ENCODE data around the gene PTGES.
A peak's percentile ranks its signal among the peaks of the same experiment; 100 is the strongest.
"Not testable (repeated sequence)": the region's sequence is repeated elsewhere in the genome, so short reads cannot be mapped to it uniquely, and the experiment has no call there.

The PTGES gene

DNA sequence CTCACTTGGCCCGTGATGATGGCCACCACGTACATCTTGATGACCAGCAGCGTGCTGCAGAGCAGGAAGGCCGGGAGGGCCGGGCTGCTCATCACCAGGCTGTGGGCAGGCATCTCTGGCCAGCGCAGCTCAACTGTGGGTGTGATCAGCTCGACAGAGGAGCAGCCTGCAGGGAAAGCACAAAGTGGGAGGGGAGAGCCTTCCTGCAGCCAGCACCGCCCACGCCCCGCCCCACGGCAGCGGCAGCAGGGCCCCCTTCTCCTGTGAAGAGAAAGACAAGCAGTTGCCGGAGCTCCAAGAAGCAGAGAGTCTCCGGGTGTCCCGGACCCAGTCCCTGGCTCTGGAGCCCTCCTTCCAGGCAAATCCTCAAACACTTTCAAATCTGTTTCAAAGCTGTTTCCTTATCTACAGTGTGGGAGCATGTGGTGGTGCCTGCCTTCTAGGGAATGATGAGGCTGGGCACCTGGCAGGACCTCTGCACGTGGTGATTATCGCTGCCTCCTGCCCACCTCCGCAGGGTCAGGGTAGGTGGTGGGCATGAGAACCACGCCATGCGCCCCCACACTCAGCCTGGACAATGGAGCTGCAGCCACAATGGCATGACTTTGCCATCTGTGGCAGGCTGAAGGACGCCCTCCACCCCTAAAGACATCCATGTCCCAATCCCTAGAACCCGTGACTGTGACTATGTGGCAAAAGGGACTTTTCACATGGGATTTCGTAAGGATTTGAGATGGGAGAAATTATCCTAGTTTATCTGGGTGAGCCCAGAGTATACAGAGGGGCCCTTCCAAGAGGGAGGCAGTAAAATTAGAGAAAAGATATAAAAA is at the start of gene PTGES:
Gene PTGES (minus strand): TSS at position 143 of the 830 bp plus-strand sequence. CDS start 30 bp downstream, at position 113.
- DNase-seq = peak in 25 of 56 donors; percentile 4 to 50 (median 22)

- DNase-seq = no peak
Measured at GRCh38 chr9:129801504-129801903, 48.7 kb upstream of the PTGES start.

DNA sequence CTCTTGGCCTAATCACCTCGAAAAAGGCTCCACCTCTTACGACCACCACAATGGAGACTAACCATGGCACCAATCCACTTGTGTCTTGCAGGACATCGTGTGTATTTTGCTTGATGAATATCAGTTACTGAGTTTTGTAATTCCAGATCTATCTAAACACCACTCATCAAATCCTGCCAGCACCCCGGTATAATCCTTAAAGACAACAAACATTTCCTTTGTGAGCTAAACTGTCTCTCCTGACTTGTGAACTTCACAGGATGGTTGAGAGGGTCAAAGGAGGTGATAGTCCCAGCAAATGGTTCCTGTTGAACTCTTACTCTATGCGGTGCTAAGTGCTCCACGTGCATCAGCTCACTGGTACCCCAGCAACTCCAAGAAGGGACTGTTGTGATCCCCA is 46.1 kb upstream of the PTGES start:
- DNase-seq = no peak

GRCh38 chr9:129796029-129796428 is 43.2 kb upstream of the PTGES start:
- not testable (repeated sequence) for DNase-seq

DNA sequence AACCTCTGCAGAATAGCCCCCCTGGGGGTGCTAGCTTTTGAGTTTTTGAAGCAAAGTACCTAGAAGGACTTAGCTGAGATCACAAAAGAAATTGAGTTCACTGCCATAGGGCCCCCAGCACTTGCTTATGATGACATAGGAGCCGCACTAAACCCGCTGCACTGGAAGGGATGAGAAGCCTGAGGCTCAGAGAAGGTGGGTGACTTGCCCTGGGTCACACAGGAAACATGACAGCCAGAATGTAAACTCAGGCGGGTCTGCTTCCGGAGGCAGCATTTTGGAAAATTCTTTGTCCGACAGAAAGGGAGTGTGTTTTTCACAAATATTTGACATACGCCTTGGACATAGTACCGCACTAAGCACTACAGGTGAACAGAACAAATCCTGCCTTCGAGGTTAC is 41.7 kb upstream of the PTGES start:
- DNase-seq = no peak

- no peak for DNase-seq
Measured at GRCh38 chr9:129786481-129786880, 33.6 kb upstream of the PTGES start.

DNA sequence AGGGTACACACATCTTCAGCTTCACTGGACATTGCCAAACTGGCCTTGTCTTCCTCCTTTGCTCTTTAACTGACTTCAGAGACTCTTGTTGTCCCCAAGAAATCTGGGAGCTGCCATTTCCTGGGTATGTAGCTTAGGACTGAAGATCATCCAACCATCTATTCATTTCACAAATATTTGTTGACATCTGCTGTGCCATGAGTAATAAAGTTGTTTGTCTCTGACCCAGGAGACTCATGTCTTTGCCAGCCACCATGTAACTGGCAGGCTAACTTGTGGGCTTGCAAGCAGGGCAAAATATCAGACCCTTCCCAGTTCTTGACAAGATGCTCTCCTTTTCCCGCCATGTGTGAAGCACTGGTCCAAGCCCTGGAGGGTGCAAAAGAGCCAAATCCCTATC is 33.0 kb upstream of the PTGES start:
- no peak for DNase-seq

GRCh38 chr9:129784970-129785369 is 32.1 kb upstream of the PTGES start:
- DNase-seq = not testable (repeated sequence)

GRCh38 chr9:129783516-129784361 is 30.9 kb upstream of the PTGES start:
- peak in 46 of 56 donors; percentile 5 to 77 (median 35) for DNase-seq

DNA sequence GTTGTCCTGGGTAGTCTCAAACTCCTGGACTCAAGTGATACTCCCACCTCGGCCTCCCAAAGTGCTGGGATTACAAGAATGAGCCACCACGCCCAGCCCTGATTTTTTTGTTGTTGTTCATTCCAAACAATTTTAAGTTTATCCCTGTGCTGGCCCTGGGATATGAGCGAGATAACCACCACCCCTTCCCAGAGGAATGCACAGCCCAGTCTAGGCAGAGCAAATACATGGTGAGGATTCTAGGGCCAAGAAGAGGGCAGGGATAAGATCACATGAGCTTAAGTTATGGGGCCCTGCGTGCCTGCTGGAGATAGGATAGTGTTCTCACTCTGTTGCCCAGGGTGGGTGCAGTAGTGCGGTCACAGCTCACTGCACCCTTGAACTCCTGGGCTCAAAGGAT is 29.1 kb upstream of the PTGES start:
- DNase-seq = no peak

- DNase-seq = no peak
Measured at GRCh38 chr9:129781131-129781530, 28.3 kb upstream of the PTGES start.

DNA sequence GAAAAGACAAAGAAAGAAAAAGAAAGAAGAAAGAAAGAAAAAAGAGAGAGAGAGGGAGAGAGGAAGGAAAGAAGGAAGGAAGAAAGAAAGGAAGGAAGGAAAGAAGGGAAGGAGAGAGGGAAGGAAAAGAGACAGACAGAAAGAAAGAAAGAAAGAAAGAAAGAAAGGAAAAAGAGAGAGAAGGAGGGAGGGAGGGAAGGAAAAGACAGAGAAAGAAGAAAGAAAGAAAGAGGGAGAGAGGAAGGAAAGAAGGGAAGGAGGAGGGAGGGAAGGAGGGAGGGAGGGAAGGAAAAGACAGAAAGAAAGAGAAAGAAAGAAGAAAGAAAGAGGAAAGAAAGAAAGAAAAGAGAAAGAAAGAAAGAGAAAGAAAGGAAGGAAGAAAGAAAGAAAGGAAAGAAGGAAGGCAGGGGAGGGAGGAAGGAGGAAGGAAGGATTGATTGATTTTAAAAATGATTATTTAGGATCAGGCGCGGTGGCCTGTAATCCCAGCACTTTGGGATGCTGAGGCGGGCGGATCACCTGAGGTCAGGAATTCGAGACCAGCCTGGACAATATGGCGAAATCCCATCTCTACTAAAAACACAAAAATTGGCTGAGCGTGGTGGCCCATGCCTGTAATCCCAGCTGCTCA is 26.8 kb upstream of the PTGES start:
- DNase-seq = no peak

DNA sequence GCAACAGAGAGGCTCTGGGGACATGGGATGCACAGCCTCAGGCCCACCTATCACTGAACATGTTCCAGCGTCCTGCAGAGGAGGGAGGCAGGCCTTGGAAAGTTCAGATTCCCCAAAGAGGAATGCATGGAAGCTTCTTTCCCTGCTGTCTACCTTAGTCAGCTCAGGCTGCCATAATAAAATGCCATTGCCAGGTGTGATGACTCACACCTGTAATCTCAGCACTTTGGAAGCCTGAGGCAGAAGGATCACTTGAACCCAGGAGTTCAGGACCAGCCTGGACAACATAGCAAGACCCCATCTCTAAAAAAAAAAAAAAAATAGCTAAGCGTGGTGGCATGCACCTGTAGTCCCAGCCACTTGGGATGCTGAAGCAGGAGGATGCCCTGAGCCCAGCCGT is 25.6 kb upstream of the PTGES start:
- DNase-seq = no peak

DNA sequence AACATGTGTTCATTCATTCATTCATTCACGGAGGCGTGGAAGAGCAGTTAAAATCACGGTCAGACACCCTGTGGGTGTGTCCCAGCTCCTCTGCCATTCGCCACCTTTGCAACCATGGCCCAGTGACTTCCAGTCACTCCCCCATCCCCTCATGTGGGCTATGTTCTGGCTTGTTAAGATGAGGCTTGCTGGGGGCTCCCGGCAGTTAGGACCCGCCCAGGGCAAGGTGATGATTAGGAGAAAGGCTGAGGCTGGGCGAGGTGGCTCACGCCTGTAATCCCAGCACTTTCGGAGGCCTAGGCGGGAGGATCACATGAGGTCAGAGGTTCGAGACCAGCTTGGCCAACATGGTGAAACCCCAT is 24.9 kb upstream of the PTGES start:
- no peak for DNase-seq

- peak in 30 of 56 donors; percentile 10 to 80 (median 30) for DNase-seq
Measured at GRCh38 chr9:129776938-129777768, 24.3 kb upstream of the PTGES start.

- no peak for DNase-seq
Measured at GRCh38 chr9:129776566-129776937, 23.7 kb upstream of the PTGES start.

DNA sequence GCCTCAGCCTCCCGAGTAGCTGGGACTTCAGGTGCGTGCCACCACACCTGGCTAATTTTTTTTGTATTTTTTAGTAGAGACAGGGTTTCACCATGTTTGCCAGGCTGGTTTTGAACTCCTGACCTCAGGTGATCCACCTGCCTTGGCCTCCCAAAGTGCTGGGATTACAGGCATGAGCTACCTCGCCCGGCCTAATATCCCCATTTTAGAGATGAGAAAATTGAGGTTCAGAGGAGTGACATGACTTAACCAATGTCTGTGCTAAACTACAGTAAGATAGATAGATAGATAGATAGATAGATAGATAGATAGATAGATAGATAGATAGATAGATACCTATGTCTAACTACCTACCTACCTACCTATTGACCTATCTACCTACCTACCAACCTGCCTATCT is 23.3 kb upstream of the PTGES start:
- DNase-seq = not testable (repeated sequence)

DNA sequence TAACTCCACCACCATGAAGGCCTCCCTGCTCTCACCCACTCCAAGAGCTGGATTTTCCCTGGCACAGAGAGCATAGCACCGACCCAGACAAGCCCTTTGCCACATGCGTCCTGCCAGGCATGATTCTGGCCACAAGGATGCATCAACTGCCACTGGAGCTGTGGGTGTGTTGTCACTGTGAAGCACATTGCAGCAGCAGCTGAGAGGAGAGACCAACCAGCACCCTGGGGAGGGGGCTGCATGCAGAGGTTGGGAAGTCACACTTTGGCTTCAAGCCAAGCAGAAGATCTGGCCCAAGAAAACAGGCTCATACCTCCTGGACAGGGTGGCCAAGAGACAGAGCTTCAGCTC is 22.6 kb upstream of the PTGES start:
- no peak for DNase-seq

- peak in 1 of 56 donors; percentile 5 for DNase-seq
Measured at GRCh38 chr9:129774791-129775447, 22.1 kb upstream of the PTGES start.

DNA sequence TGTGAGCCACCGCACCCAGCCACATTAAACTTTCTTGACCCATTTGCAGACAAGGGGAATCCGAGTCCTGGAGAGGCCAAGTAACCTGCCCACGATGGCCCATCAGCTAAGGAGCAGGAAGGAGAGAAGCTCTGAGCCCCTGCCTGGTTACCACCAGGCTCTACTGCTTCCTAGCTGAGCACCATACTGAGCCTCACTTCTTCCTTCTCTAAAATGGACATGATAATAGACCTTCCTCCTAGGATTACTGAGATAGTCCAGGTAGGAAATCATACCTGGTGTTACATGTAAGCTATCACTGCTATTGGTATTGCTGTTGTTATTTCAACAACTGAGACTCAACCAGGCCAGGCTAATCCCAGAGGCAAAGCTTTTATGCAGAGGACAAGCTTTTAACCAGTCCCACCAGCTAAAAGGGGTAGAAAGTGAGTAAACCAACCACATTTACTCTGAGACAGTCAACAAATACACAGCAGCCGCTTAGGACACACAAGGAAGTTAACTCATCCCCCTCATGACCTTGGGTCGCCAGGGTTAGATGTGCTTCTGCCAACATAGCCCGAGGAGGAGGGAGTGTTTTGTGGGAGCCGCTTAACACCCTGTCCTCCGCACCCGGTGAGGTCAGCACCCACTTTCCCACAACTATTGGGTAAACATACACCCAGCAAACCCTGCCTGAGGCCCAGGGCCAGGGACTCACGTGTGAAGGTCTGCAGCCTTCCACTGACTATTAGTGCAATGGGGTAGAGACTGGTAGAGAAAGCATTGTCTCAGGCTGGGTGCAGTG is 20.6 kb upstream of the PTGES start:
- no peak for DNase-seq
